Ishikawa (cell line): ENCODE measurements around the gene EXOC3.

Experiments
- EP300 ChIP-seq: IDR thresholded peaks from 2 replicates; pipeline ENCODE4 v1.6.1; 2012; ENCODE audit warnings: borderline replicate concordance
- FOXM1 ChIP-seq: IDR thresholded peaks from 2 replicates; pipeline ENCODE4 v1.6.1; 2012; ENCODE audit warnings: low read depth, borderline replicate concordance
- RAD21 ChIP-seq: IDR thresholded peaks from 2 replicates; pipeline ENCODE4 v1.6.1; 2012; ENCODE audit warnings: low read depth
- TAF1 ChIP-seq: IDR thresholded peaks from 2 replicates; pipeline ENCODE4 v1.6.1; 2012; ENCODE audit warnings: low read depth, mild to moderate bottlenecking
- ZBTB7A ChIP-seq: IDR thresholded peaks from 2 replicates; pipeline ENCODE4 v1.6.1; 2012; ENCODE audit warnings: low read depth
- TF ChIP-seq, protein P1 (sequence below): IDR thresholded peaks from 2 replicates; pipeline ENCODE4 v1.6.1; 2012; ENCODE audit warnings: low read depth, mild to moderate bottlenecking

- TF ChIP-seq ZBTB7A (no peak), EP300 (no peak), TAF1 (no peak), FOXM1 (no peak), RAD21 (no peak)
- TF ChIP-seq, protein P1, sequence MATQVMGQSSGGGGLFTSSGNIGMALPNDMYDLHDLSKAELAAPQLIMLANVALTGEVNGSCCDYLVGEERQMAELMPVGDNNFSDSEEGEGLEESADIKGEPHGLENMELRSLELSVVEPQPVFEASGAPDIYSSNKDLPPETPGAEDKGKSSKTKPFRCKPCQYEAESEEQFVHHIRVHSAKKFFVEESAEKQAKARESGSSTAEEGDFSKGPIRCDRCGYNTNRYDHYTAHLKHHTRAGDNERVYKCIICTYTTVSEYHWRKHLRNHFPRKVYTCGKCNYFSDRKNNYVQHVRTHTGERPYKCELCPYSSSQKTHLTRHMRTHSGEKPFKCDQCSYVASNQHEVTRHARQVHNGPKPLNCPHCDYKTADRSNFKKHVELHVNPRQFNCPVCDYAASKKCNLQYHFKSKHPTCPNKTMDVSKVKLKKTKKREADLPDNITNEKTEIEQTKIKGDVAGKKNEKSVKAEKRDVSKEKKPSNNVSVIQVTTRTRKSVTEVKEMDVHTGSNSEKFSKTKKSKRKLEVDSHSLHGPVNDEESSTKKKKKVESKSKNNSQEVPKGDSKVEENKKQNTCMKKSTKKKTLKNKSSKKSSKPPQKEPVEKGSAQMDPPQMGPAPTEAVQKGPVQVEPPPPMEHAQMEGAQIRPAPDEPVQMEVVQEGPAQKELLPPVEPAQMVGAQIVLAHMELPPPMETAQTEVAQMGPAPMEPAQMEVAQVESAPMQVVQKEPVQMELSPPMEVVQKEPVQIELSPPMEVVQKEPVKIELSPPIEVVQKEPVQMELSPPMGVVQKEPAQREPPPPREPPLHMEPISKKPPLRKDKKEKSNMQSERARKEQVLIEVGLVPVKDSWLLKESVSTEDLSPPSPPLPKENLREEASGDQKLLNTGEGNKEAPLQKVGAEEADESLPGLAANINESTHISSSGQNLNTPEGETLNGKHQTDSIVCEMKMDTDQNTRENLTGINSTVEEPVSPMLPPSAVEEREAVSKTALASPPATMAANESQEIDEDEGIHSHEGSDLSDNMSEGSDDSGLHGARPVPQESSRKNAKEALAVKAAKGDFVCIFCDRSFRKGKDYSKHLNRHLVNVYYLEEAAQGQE, result no peak
Observed at GRCh38 chr5:453725-454481, 10.9 kb downstream of the EXOC3 start.
